ENCODE measurements around the gene UTS2R.
"Not testable (repeated sequence)": the region's sequence is repeated elsewhere in the genome, so short reads cannot be mapped to it uniquely, and the experiment has no call there.

UTS2R gene

GRCh38 chr17:82376042-82376730 is 4.6 kb downstream of the UTS2R start:
- DNase-seq: no peak

- DNase-seq: not testable (repeated sequence)
Measured at GRCh38 chr17:82377294-82377693, 5.7 kb downstream of the UTS2R start.

DNA sequence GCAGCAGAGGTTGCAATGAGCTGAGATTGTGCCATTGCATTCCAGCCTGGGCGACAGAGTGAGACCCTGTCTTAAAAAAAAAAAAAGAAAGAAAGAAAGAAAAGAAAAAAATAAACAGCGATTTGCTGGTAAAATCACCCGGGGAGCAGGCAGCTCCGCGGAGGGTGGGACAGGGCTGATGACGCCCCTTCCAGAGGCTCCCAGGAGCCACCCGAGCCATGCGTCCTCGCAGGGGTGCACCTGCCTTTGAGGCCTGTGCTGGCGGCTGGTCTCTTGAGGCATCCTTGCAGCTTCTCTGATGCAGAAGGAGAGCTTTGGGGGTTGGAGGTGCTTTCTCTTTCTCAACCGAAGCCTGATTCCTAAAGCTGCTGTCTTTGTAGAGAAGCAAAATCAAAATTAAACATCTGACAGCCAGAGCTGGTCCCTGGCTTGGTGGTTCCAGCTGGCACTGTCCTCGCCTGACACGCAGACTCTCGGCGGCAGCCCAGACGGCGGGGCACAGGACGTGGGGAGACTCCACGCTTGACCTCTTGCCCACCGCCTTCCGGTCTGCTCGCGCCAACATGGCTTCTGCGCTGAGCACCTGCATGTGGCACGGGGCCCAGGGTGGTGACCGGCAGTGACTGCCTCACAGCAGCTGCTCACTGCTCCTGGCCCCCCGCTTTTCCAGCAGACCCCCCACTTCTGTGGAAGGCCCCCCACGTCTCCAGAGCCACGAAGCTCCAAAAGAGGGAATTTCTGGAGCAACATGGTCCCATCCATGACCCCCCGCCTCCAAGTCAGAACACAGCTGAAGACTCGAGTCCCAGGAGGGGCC is 6.6 kb downstream of the UTS2R start:
- no peak for DNase-seq

DNA sequence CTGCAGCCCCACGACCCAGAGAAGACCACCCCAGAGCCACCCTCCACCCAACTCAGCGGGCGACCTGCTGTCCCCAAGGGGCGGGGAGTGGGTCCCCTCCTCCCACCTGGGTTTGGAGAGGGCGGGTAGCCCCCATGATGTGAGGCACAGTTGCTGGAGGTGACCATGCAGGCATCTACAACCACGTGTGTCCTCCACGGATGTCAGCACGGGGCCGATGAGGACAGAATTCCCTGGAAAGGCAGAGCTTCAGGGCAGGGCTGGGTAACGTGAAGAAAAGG is 7.1 kb downstream of the UTS2R start:
- DNase-seq: no peak

- no peak for DNase-seq
Measured at GRCh38 chr17:82380860-82381702, 9.5 kb downstream of the UTS2R start.

DNA sequence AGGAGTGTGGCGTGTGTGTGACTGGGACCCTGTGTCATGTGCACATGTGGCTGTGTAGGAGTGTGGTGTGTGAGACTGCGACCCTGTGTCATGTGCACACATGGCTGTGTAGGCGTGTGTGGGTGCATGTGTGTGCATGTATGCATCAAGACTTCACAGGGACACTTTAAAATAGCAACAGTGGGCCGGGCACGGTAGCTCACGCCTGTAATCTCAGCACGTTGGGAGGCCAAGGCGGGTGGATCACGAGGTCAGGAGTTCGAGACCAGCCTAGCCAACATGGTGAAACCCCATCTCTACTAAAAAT is 10.1 kb downstream of the UTS2R start:
- DNase-seq: not testable (repeated sequence)

DNA sequence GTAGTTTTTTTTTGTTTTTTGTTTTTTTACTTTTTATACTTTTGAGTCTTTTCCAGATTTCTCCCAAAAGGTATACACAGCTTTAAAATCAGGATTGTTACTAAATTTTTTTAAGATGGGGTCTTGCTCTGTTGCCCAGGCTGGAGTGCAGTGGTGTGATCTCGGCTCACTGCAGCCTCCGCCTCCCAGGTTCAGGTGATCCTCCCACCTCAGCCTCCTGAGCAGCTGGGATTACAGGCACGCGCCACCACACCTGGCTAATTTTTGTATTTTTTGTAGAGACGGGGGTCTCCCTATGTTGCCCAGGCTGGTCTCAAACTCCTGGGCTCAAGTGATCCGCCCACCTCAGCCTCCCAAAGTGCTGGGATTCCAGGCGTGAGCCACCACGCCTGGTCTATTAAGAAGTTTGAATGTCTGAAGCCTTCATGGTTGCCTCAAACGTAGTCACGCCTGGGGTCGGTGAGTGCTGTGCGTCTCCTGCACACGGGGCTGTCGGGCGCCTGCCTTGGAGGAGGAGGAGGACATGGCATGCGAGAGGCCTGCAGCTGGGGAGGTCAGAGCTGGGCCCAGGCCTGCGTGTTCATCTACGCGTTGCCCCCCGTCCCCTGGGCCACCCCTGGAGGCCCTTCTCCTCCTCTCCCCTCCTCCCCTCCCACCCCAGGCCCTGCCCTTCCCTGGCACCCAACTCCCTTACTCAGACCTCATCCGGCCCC is 10.8 kb downstream of the UTS2R start:
- DNase-seq: not testable (repeated sequence)

DNA sequence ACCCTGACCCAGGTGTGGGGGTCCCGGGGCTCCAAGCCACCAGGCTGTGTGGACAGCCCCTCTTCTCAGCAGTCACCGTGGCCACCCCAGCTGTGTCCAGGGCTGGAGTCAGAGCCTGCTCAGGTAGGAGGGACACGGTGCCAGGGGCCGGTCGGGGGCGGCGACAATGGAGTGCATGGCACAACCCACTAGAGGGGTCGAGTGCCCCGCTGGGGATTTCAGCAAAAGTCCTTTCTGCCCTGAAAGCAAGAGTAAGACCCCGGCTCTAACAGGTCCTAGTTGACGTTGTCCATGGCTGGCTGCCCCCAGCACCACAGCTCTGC is 11.3 kb downstream of the UTS2R start:
- no peak for DNase-seq

DNA sequence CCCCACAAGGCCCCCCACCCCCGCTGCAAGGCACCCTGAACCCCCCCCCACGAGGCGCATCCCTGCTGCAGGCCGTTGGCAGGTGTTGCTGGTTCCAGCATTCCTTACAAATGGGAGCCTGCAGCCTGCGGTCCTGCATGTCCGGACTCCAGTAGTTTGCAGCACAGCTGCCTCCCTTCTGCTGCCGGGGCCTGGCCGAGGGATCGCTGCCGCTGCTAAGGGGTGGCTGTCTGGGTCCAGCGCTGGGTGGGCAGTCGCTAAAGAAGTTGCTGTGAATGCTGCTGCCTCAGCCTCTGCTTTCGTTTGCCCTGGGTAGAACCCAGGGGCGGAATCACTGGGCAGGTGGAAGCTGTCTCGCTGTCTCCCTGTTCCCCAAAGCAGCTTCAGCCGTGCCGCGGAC is 11.8 kb downstream of the UTS2R start:
- DNase-seq: no peak

- DNase-seq: no peak
Measured at GRCh38 chr17:82384051-82384729, 12.6 kb downstream of the UTS2R start.

DNA sequence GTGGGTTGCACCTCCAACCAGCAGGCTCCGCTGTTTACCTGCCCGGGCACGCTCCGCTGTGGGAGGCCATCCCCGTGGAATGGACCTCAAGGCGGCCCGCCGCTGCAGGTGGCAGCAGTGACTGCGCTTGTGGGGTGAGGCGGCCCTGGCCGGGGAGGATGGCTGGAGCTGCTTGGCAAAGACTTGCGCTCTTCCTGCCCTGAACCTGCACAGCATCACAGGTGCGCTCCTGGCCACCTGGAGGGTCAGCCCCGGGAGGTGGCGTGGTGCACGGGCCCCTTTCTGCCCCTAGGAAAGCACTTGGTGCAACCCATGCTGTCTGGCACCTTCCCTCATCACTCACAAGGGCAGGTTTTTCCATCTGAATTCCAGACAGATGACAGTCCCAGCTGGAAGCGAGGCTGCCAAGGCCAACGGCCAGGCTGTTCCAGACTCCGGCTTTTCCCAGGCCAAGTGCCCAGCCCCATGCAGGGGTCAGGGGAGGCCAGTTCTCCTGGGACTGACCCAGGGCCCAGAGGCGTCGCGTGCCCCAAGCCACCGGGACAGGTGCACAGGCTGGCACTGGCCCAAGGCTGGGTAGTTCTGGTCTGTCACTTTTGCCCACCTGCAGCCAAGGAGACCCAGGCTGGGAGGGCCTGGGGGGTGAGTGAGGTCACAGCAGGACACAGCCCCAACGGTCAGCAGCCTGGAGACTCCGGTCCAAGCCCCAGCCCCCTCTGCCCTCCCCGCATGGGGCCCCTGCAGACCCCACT is 13.3 kb downstream of the UTS2R start:
- no peak for DNase-seq

DNA sequence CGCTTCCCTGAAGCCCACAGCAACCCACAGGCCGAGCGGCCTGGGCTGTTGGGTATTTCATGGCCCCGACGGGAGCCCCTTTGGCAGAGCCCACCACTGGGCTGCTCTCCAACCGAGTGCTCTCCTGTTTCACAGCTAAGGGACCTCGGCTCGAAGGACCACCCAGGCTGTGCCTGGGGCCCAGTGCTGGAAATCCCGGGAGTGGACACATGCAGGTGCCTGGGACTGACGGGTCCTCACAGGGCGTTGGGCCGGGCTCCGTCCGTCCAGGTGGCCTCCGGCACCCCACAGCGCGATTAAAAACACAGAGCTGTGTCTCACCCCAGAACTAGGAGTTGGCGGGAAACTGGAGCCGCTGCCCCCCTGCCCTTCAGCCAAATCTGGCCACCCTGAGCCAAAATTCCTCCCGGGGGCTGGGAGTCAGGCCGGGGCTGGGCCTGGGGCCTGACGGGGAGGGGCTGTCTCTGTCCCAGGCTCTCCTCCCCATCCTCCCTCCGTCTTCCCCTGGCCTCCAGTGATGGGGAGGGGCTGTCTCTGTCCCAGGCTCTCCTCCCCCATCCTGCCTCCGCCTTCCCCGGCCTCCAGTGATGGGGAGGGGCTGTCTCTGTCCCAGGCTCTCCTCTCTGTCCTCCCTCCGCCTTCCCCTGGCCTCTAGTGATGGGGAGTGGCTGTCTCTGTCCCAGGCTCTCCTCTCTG is 14.1 kb downstream of the UTS2R start:
- DNase-seq: no peak

DNA sequence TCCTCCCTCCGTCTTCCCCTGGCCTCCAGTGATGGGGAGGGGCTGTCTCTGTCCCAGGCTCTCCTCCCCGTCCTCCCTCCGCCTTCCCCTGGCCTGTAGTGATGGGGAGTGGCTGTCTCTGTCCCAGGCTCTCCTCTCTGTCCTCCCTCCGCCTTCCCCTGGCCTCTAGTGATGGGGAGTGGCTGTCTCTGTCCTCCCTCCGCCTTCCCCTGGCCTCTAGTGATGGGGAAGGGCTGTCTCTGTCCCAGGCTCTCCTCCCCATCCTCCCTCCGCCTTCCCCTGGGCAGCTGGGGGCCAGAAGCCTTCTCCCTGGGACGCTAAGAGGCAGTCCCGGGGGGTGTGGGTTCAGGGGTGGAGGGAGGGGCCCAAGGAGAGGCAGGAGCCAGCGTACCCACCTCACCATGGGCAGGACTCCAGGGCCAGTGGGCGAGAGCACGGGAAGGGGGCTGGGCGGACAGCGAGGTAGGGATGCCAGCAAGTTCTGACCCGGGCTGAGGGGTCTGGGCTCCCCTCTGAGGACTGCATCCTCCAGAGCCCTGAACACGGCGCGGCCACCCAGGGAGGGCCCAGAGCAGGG is 14.8 kb downstream of the UTS2R start:
- no peak for DNase-seq

DNA sequence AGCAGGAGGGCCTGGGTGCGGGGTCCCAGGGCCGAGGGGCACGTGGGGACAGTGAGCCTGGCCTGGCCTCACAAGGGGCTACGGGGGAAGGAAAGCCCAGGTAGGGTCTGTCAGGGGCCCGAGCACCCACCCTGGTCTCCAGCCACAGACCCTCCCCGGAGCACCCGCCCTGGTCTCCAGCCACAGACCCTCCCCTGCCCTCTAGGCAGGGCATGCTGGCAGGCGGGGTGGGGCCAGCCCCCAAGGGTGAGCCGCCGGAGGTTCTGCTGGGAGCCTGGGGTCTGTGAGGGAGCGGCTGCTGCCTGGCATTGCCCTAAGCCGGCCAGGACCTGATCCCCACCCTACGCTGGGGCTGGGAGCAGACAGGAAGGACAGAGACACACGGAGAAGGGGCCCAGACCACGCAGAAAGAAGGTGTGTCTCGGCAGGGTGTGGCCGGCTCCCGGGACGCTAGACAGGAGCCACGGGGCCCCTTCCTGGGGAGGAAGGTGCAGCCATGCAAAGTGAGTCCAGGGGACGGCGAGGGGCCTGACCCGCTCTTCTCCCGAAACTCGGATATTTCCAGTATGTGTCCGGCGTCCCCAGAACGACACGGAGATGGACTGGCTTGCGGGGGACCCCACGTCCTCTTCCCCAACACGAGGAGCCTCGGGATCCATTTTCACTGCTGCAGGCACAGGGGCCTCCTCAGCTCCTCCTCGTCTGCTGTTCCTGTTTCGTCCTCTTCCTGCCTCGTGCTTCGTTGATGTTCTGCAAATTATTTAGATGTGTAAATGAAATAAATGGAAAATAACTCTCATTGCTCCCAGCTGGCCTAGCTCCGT is 15.5 kb downstream of the UTS2R start:
- no peak for DNase-seq

DNA sequence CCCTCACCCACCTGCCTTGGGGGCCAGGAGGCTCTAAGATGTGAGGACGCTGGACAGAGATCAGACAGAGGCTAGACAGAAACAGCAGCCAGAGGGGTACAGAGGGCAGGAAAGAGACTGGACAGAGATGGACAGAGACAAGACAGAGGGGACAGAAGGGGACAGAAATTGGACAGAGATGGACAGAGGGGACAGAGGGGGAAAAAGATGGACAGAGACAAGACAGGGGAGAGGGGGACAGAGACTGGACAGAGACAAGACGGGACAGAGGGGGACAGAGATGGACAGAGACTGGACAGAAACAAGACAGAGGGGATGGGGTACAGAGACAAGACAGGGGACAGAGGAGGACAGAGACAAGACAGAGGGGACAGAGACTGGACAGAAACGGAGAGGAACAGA is 16.1 kb downstream of the UTS2R start:
- no peak for DNase-seq

DNA sequence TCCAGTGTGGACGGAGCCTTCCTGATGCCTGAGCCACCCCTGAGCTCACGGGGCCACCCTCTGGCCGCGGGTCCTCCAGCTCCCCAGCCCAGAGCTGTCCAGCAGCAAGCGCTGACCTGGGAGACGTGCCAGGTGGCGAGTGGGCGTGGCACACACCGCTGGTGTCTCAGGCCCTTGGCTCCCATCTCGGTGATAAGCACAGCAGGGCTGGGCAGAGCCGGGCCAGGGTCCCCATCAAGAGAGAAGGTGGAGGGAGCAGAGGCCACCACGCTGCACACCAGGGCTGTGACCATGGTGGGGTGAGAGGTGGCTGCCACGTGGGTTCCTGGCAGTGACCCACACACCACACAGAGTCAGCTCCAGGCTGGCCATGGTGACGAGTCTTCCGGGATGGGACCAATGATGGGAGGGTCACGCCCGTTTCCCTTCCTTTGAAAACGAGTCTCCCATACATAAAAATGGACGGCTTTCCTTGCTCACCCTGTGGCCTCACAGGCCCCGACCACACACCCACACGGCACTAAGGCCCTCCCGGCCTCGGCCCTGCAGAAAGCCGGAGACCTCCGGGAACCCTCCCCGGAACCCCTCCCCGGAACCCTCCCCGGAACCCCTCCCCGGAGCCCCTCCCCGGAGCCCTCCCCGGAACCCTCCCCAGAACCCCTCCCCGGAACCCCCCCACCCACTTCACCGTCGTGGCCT is 16.8 kb downstream of the UTS2R start:
- DNase-seq: no peak

- no peak for DNase-seq
Measured at GRCh38 chr17:82388922-82389283, 17.3 kb downstream of the UTS2R start.

- no peak for DNase-seq
Measured at GRCh38 chr17:82389379-82389778, 17.8 kb downstream of the UTS2R start.

DNA sequence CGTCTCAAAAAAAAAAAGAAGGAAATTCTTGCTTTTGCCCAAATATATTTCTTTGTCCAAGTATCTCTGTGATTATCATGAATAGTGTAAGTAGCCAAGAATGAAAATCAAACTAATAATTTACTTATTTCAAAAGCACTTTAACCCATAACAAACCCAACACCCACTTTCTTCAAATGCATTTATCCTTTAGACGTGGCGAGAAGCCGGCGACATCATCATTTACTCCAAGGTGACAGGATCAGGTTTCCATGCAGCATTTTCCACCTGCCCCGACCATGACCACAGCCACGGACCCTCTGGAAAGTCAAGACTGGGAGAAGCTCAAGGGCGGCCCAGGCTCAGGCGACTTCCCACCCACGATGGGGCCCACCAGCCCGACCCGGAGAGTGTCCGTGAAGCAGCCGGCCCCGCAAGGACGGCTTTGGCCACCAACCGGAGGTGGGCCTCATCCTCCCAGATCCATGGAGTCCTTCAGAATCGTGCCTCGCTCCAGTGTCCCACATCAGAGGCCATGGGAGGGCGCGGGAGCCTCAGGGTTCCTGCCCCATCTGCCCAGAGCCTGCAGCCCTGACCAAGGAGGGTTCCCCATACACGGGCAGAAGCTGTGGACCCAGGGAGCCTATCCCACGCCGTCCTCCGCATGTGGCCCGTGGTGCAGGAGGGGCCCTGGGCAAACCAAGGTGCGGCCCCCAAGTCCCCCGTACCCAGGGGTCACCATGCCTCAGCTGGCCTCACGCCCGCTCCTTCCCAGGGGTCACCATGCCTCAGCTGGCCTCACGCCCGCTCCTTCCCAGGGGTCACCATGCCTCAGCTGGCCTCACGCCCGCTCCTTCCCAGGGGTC is 18.7 kb downstream of the UTS2R start:
- no peak for DNase-seq

All from activated CD4-positive, alpha-beta T cell treated with anti-CD3 and anti-CD28 coated beads, Interleukin-2, Interleukin-6, amounts not matched to agents 100 ng/mL and 50 ng/mL, durations not matched to agents 16 hours and 8 hours (primary cell).